ENCODE results near the gene MYO15A.

DNA sequence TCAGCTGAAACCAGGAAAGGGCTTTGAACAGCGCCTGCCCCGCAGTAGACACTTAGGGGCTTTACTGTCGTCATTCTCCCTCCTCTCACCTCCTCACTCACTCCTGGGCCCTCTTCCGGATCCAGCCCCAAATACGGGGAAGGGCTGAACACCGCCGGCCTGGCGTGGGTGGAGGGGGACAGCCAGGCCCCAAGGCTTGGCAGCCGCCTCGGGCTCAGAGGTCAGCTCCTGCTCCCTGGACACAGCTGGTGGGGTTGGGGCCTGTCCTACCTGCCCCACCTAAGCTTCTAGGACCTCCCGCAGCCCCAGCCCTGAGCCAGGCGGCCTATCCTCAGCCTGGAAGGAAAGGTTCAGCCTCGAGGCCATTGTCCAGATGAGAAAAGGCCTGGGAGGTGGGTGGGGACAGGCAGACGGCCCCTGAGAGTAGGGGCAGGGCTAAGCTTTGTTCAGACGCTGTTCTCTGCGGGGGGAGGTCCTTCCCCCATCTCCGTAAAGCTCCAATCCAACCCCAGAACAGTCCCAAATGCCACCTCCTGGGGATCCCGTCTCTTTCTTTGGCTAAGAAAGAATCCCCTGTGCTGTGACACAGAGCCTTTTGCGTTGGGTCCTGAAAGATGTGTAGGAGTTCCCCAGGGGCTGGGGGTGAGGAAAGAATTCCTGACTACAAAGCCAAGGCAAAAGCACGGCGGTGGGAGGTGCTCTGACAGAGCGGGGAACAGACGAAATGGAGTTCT, 116.0 kb downstream of the MYO15A start:
- TF ChIP-seq, protein P1, sequence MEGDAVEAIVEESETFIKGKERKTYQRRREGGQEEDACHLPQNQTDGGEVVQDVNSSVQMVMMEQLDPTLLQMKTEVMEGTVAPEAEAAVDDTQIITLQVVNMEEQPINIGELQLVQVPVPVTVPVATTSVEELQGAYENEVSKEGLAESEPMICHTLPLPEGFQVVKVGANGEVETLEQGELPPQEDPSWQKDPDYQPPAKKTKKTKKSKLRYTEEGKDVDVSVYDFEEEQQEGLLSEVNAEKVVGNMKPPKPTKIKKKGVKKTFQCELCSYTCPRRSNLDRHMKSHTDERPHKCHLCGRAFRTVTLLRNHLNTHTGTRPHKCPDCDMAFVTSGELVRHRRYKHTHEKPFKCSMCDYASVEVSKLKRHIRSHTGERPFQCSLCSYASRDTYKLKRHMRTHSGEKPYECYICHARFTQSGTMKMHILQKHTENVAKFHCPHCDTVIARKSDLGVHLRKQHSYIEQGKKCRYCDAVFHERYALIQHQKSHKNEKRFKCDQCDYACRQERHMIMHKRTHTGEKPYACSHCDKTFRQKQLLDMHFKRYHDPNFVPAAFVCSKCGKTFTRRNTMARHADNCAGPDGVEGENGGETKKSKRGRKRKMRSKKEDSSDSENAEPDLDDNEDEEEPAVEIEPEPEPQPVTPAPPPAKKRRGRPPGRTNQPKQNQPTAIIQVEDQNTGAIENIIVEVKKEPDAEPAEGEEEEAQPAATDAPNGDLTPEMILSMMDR (conservative IDR thresholded peaks at IDR 0.05; ENCODE audit: low read depth, low read length), result no peak
- TF ChIP-seq SMC3 (IDR thresholded peaks at IDR 0.05; ENCODE audit: low read depth, low read length) (no peak), RFX5 (IDR thresholded peaks at IDR 0.05; ENCODE audit: low read depth, low read length) (no peak)
